HEK293T (cell line): ENCODE data around the gene ADCY2.

Experiments
- ARNT ChIP-seq: fragments of 450-650 bp; IDR thresholded peaks from 2 replicates; pipeline ENCODE4 v1.6.1; 2017; ENCODE audit warnings: mild to moderate bottlenecking
- BHLHE40 ChIP-seq: fragments of 450-650 bp; IDR thresholded peaks from 2 replicates; pipeline ENCODE4 v1.6.1; 2016; ENCODE audit warnings: mild to moderate bottlenecking, moderate library complexity, borderline replicate concordance
- CTBP1 ChIP-seq: fragments of 450-650 bp; IDR thresholded peaks from 2 replicates; pipeline ENCODE4 v1.6.1; 2016; ENCODE audit warnings: borderline replicate concordance
- ELF4 ChIP-seq: fragments of 450-650 bp; IDR thresholded peaks from 2 replicates; pipeline ENCODE4 v1.6.1; 2017; ENCODE audit warnings: antibody characterized with exemption
- FOXA1 ChIP-seq: fragments of 450-650 bp; IDR thresholded peaks from 2 replicates; pipeline ENCODE4 v1.6.1; 2016; ENCODE audit warnings: mild to moderate bottlenecking
- FOXM1 ChIP-seq: fragments of 450-650 bp; IDR thresholded peaks from 2 replicates; pipeline ENCODE4 v1.6.1; 2017; ENCODE audit warnings: mild to moderate bottlenecking, borderline replicate concordance
- L3MBTL2 ChIP-seq: fragments of 450-650 bp; conservative IDR thresholded peaks from 2 replicates; pipeline ENCODE4 v1.6.1; 2016; ENCODE audit warnings: mild to moderate bottlenecking
- NFRKB ChIP-seq: fragments of 450-650 bp; IDR thresholded peaks from 2 replicates; pipeline ENCODE4 v1.6.1; 2016; ENCODE audit warnings: mild to moderate bottlenecking, moderate library complexity
- SUZ12 ChIP-seq: fragments of 450-650 bp; IDR thresholded peaks from 2 replicates; pipeline ENCODE4 v1.6.1; 2016; ENCODE audit warnings: mild to moderate bottlenecking
- TARDBP ChIP-seq: fragments of 450-650 bp; IDR thresholded peaks from 2 replicates; pipeline ENCODE4 v1.6.1; 2016
- ZNF384 ChIP-seq: fragments of 450-650 bp; IDR thresholded peaks from 2 replicates; pipeline ENCODE4 v1.6.1; 2016

GRCh38 chr5:7852542-7852941, 456.6 kb downstream of the ADCY2 start:
- TF ChIP-seq ARNT (no peak), SUZ12 (no peak), FOXA1 (no peak), ELF4 (no peak), FOXM1 (no peak), BHLHE40 (no peak), NFRKB (no peak), L3MBTL2 (no peak), TARDBP (no peak), ZNF384 (no peak), CTBP1 (no peak)
